Tibial artery (tissue), 4 donors: ENCODE measurements around the gene GNB1.

Experiments
- DNase-seq, 2 donors: peaks; one replicate each; pipeline ENCODE4 v3.0.0-alpha.2; 2019
- H3K27ac ChIP-seq, 2 donors: fragments of 200-600 bp; sonication (generic) in 1 of 2; 1 replicate in 1 of 2; 2 replicates in 1 of 2; pipeline ENCODE4 v1.5.1; 2018 to 2019; ENCODE audit warnings: mild to moderate bottlenecking in 1 of 2
- H3K27me3 ChIP-seq, 2 donors: fragments of 200-600 bp; sonication (generic) in 1 of 2; one replicate each; pipeline versions ENCODE4 v1.5.1 to v1.6.0; 2016 to 2019
- H3K36me3 ChIP-seq, 3 donors: fragments of 200-600 bp; sonication (generic) in 2 of 3; one replicate each; pipeline ENCODE4 v1.5.1; 2016 to 2019; ENCODE audit warnings: mild to moderate bottlenecking in 2 of 3
- H3K4me1 ChIP-seq, 4 donors: fragments of 200-600 bp; sonication (generic) in 2 of 4; 1 replicate in 3 of 4; 2 replicates in 1 of 4; pipeline ENCODE4 v1.5.1; 2016 to 2019
- H3K4me3 ChIP-seq, 2 donors: fragments of 200-600 bp; sonication (generic) in 1 of 2; 1 replicate in 1 of 2; 2 replicates in 1 of 2; pipeline ENCODE4 v1.5.1; 2018 to 2019; ENCODE audit warnings: mild to moderate bottlenecking in 2 of 2
- H3K9me3 ChIP-seq, 3 donors: fragments of 200-600 bp; sonication (generic) in 1 of 3; one replicate each; pipeline ENCODE4 v1.5.1; 2016 to 2019
- intact Hi-C: fragments of 100-400 bp; cut with DNase I; formaldehyde crosslinking; loops from one replicate; pipeline ENCODE4 v1.15.0; 2023; ENCODE audit warnings: low total_unique reads
- TF ChIP-seq, protein P1 (sequence below), 2 experiments: fragments of 200-600 bp in 1 of 2; fragments of 450-650 bp in 1 of 2; IDR thresholded peaks; one replicate each; pipeline ENCODE4 v1.5.1; 2017 to 2019; ENCODE audit warnings: antibody characterized with exemption in 2 of 2, mild to moderate bottlenecking in 1 of 2, moderate library complexity in 1 of 2

The GNB1 gene

DNA sequence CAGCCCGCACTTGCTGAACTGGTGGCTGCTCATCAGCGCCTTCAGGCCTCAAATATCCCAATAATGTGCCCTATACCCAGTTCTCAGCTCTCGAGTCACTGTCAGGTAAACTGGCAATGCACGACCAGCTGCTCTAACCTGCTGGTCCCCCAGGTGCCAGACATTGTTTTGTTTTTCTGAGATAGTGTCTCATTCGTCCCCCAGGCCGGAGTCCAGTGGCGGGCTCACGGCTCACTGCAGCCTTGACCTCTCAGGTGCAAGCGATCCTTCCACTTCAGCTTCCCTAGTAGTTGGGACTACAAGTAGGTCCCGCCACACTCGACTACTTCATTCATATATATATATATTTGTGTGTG lies 111.6 kb downstream of the GNB1 start:
- H3K4me3 ChIP-seq = peak overlapping the region; percentile 86 to 92
- TF ChIP-seq, protein P1, sequence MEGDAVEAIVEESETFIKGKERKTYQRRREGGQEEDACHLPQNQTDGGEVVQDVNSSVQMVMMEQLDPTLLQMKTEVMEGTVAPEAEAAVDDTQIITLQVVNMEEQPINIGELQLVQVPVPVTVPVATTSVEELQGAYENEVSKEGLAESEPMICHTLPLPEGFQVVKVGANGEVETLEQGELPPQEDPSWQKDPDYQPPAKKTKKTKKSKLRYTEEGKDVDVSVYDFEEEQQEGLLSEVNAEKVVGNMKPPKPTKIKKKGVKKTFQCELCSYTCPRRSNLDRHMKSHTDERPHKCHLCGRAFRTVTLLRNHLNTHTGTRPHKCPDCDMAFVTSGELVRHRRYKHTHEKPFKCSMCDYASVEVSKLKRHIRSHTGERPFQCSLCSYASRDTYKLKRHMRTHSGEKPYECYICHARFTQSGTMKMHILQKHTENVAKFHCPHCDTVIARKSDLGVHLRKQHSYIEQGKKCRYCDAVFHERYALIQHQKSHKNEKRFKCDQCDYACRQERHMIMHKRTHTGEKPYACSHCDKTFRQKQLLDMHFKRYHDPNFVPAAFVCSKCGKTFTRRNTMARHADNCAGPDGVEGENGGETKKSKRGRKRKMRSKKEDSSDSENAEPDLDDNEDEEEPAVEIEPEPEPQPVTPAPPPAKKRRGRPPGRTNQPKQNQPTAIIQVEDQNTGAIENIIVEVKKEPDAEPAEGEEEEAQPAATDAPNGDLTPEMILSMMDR (IDR thresholded peaks at IDR 0.05) = no peak
- H3K9me3 ChIP-seq = no peaks in the 10 kb centered on the region
- peaks cover 8 to 76% (median 66%) of the 10 kb centered on the region in 4 donors for H3K4me1 ChIP-seq
- intact Hi-C loops = no loop called here
- peak overlapping the region in 1 of 2 donors; percentile 68 for H3K27ac ChIP-seq
- H3K36me3 ChIP-seq = peaks cover 0 to under 1% (median 0%) of the 10 kb centered on the region in 3 donors
- H3K27me3 ChIP-seq = no peaks in the 10 kb centered on the region
- no peak for DNase-seq

DNA sequence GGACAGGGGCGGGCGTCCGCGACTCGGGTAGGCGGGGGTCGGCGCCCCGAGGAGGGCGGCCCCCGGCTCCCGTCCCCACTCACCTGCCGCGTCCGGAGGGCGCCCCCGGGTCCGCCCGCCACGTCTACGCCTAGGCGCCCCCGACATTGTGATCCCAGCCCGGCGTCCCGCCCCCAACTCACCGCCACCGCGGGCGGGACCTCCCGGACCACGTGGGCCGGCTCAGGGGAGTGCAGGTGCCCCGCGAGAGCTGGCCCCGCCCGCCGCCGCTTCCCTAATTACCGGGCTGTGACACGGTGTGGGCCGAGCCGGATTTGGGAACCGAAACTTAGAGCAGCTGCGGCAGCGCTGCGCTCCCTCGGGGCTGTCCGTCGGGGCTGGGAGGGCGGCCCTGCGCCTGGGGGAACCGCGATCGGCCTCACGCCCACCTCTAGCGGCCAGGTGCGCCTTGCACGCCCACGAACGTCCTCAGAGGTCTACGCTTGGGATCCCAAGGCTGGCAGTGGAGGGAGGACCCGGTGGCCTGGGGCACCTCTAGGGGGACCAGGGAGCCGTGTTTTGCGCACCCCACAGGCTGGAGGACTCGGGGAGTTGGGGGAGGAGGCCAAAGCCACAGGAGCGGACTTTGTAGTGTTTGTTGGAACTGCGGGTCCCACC lies 112.1 kb downstream of the GNB1 start:
- intact Hi-C loops = no loop called here
- Histone ChIP-seq H3K4me1 (peaks cover 8 to 77% (median 66%) of the 10 kb centered on the region in 4 donors), H3K4me3 (peak overlapping the region; percentile 86 to 92), H3K27me3 (no peaks in the 10 kb centered on the region), H3K9me3 (no peaks in the 10 kb centered on the region), H3K36me3 (no peaks in the 10 kb centered on the region), H3K27ac (peak overlapping the region; percentile 68 to 90)
- TF ChIP-seq, protein P1 (IDR thresholded peaks at IDR 0.05) = no peak
- peak; percentile 75 to 86 for DNase-seq

DNA sequence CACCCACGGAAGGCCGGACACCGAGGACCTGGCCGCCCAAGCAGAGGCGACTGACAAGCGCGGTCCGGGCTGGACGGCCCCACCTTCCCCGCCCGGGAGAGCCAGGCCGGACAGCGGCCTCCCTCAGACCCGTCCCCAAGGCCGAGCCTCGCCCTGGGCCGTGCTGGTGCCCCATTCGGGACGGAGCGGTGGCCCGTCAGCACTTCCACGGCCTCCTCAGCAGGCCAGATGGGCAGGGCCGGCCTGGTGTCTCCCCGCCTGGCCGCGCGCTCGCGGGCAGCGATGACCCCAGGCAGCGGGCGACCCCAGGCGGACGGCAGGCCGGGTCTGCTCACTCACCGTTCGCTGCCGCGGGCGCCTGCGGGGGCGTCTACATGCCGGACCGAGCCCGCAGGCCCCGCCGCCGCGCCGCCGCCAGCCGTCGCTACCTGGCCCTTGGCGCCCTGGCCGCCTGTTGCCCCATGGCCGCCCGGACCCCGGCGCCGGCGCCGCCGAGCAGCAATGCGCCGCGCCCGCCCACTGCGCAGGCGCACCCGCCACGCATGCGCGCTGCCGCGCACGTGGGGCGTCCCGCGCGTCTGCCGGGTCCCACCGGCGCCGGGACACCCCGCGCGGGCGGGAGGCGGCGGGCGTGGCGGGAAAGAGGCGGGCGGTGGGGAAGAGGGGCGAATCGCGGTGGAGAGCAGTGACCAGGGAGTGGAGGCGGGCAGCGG lies 112.8 kb downstream of the GNB1 start, which contains the start of gene NADK:
Gene NADK (minus strand): TSS at position 521 of the 713 bp plus-strand sequence. CDS start 13,064 bp downstream, outside the sequence.
- H3K4me1 ChIP-seq = peaks cover 8 to 72% (median 62%) of the 10 kb centered on the region in 4 donors
- peak in 1 of 2 donors; percentile 79 for DNase-seq
- H3K27ac ChIP-seq = peak within 1 kb of the TSS; percentile 90 to 97
- H3K4me3 ChIP-seq = peak within 1 kb of the TSS; percentile 86 to 92
- TF ChIP-seq, protein P1 (IDR thresholded peaks at IDR 0.05) = no peak
- H3K36me3 ChIP-seq = peaks cover 0 to 1% (median 0%) of the 10 kb centered on the region in 3 donors
- no peaks in the 10 kb centered on the region for H3K27me3 ChIP-seq
- H3K9me3 ChIP-seq = no peaks in the 10 kb centered on the region
- intact Hi-C loops = no loop called here

DNA sequence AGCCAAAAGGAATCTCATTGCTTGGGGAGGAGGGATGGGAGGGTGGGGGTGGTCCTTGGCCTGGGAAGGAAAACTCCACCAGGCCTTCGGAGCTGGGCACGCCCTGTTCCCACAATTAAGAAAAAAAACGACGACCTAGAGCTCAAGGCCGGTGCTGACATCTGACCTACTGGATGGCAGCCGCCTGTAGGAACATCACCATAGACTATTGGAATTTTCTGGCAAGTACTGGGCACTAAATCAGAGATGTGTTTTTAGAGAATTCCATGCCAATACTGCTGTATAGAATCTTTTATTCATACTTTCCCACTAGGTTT lies 113.3 kb downstream of the GNB1 start:
- Histone ChIP-seq H3K27ac (peak overlapping the region; percentile 90 to 97), H3K36me3 (peaks cover 1 to 7% (median 6%) of the 10 kb centered on the region in 3 donors), H3K4me3 (peak overlapping the region; percentile 86 to 92), H3K9me3 (no peaks in the 10 kb centered on the region), H3K27me3 (no peaks in the 10 kb centered on the region), H3K4me1 (peaks cover 8 to 66% (median 57%) of the 10 kb centered on the region in 4 donors)
- DNase-seq = peak; percentile 80 to 87
- TF ChIP-seq, protein P1 (IDR thresholded peaks at IDR 0.05) = no peak
- intact Hi-C loops = no loop called here

- peaks cover 2 to 60% (median 51%) of the 10 kb centered on the region in 4 donors for H3K4me1 ChIP-seq
- H3K27me3 ChIP-seq = no peaks in the 10 kb centered on the region
- intact Hi-C loops = no loop called here
- TF ChIP-seq, protein P1 (IDR thresholded peaks at IDR 0.05) = no peak
- no peak for DNase-seq
- peak overlapping the region; percentile 90 to 97 for H3K27ac ChIP-seq
- H3K9me3 ChIP-seq = no peaks in the 10 kb centered on the region
- H3K4me3 ChIP-seq = peak overlapping the region; percentile 86 to 92
- H3K36me3 ChIP-seq = peaks cover 7 to 13% (median 12%) of the 10 kb centered on the region in 3 donors
Observed at GRCh38 chr1:1776672-1777582, 114.0 kb downstream of the GNB1 start.
